Cardiac fibroblast (primary cell): Measurements from ENCODE around the gene CBX8.

Experiments
- DNase-seq, 2 donors: peaks; one replicate each; pipeline versions ENCODE4 v3.0.0 to v3.0.0-alpha.2; 2010; ENCODE audit warnings: low read depth in 2 of 2
- H3K4me3 ChIP-seq, 2 donors: replicated peaks in 1 of 2; 1 replicate in 1 of 2; 2 replicates in 1 of 2; pipeline ENCODE4 v1.5.1; 2011; ENCODE audit warnings: low read depth in 2 of 2, low read length in 2 of 2, mild to moderate bottlenecking in 2 of 2, moderate library complexity in 1 of 2
- CTCF ChIP-seq: IDR thresholded peaks from one replicate; pipeline ENCODE4 v1.5.1; 2011; ENCODE audit warnings: low read depth, mild to moderate bottlenecking, low read length, inconsistent platforms

CBX8 gene

GRCh38 chr17:79819085-79819484 is 22.2 kb upstream of the CBX8 start:
- no peak for DNase-seq
- TF ChIP-seq CTCF: no peak
- H3K4me3 ChIP-seq: no peak overlapping the region

- H3K4me3 ChIP-seq: no peak overlapping the region
- no peak for DNase-seq
- TF ChIP-seq CTCF: no peak
Observed at GRCh38 chr17:79818026-79818758, 21.3 kb upstream of the CBX8 start.

GRCh38 chr17:79815836-79816461 is 19.1 kb upstream of the CBX8 start:
- DNase-seq: no peak
- no peak overlapping the region for H3K4me3 ChIP-seq
- no peak for TF ChIP-seq CTCF

- DNase-seq: peak; percentile 45 to 51
- H3K4me3 ChIP-seq: peak overlapping the region in 1 of 2 donors; percentile 28
Observed at GRCh38 chr17:79814974-79815835, 18.3 kb upstream of the CBX8 start.

GRCh38 chr17:79814127-79814973 is 17.5 kb upstream of the CBX8 start:
- TF ChIP-seq CTCF: no peak
- DNase-seq: no peak
- no peak overlapping the region for H3K4me3 ChIP-seq

More at GRCh38 chr17:79814974-79815835, 18.3 kb upstream of the CBX8 start:
- TF ChIP-seq CTCF: no peak

- DNase-seq: no peak
- H3K4me3 ChIP-seq: peak overlapping the region; percentile 17 to 36
- TF ChIP-seq CTCF: no peak
Observed at GRCh38 chr17:79813297-79814126, 16.6 kb upstream of the CBX8 start.
